GM12865 (cell line): Measurements from ENCODE around the gene CDKN2B.

Experiments
- DNase-seq: peaks from one replicate; pipeline ENCODE4 v3.0.0; 2010; ENCODE audit warnings: low read depth
- H3K4me3 ChIP-seq: 2 replicates; pipeline ENCODE4 v1.5.1; 2011; ENCODE audit warnings: mild to moderate bottlenecking, low read depth, low read length, control low read depth
- TF ChIP-seq, protein P1 (sequence below): IDR thresholded peaks from 2 replicates; pipeline ENCODE4 v1.5.1; 2011; ENCODE audit warnings: low read length, control low read depth, low read depth, inconsistent platforms; ENCODE audit not compliant: insufficient read depth; ENCODE audit errors: missing control alignments

CDKN2B gene

DNA sequence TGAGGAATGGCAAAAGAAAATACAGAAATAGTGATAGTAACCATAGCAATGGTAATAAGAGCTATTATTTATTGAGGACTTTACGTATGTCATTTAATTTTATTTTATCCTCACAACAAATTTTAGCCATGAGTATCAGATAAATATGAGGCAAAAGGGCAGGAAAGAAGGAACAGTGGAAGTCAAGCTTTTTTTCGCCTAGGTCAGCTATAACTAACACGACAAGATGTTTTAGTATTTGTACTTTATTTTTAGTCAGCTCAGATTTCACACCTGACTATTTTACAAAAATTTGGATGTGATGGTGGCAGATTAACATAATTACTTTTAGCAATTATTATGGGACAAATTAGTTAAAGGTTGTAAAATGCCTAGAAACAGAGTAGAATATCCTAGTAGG lies 34.8 kb upstream of the CDKN2B start:
- no peak overlapping the region for H3K4me3 ChIP-seq
- TF ChIP-seq, protein P1, sequence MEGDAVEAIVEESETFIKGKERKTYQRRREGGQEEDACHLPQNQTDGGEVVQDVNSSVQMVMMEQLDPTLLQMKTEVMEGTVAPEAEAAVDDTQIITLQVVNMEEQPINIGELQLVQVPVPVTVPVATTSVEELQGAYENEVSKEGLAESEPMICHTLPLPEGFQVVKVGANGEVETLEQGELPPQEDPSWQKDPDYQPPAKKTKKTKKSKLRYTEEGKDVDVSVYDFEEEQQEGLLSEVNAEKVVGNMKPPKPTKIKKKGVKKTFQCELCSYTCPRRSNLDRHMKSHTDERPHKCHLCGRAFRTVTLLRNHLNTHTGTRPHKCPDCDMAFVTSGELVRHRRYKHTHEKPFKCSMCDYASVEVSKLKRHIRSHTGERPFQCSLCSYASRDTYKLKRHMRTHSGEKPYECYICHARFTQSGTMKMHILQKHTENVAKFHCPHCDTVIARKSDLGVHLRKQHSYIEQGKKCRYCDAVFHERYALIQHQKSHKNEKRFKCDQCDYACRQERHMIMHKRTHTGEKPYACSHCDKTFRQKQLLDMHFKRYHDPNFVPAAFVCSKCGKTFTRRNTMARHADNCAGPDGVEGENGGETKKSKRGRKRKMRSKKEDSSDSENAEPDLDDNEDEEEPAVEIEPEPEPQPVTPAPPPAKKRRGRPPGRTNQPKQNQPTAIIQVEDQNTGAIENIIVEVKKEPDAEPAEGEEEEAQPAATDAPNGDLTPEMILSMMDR = no peak
- no peak for DNase-seq

- TF ChIP-seq, protein P1 = no peak
- no peak overlapping the region for H3K4me3 ChIP-seq
- DNase-seq = no peak
Observed at GRCh38 chr9:22041775-22042174, 32.7 kb upstream of the CDKN2B start.

DNA sequence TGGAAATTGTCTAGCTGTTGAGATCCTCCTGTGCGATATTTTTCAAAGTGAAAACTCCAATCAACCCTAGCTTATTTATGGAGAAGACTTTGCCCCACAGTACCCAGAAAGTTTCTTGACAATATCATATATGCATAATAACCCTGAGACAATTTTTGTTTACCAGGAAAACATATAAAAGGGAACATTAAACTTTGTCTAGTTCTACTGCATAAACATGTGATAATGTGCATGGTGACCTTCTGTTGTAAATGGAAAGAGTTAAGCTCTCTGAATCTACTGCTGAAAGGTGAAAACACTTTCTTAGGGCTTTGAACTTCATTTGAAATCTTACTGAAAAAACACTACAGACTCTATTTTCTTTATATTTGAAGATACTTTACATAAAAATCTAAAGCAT lies 32.2 kb upstream of the CDKN2B start:
- no peak overlapping the region for H3K4me3 ChIP-seq
- DNase-seq = no peak
- TF ChIP-seq, protein P1 = no peak

DNA sequence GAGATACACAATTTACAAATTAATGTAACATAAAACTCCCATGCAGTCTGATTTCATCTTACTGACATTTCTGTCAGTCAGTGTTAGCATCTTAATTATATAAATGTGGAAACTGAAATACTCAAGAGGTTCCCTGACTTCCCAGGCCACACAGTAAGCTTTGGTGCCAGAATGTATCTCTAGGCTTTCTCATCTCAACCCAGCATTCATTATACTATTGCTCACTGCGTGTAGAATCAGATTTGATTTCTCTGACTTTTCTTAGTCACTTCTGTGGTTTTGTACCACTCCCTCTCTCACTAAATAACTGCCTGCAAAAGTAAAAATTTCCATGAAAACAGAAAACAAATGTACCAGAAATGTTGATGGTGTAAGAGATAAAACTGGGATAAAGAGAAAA lies 31.7 kb upstream of the CDKN2B start:
- no peak overlapping the region for H3K4me3 ChIP-seq
- no peak for DNase-seq
- TF ChIP-seq, protein P1 = no peak

- no peak for DNase-seq
- no peak overlapping the region for H3K4me3 ChIP-seq
- TF ChIP-seq, protein P1 = no peak
Observed at GRCh38 chr9:22039258-22039657, 30.2 kb upstream of the CDKN2B start.

DNA sequence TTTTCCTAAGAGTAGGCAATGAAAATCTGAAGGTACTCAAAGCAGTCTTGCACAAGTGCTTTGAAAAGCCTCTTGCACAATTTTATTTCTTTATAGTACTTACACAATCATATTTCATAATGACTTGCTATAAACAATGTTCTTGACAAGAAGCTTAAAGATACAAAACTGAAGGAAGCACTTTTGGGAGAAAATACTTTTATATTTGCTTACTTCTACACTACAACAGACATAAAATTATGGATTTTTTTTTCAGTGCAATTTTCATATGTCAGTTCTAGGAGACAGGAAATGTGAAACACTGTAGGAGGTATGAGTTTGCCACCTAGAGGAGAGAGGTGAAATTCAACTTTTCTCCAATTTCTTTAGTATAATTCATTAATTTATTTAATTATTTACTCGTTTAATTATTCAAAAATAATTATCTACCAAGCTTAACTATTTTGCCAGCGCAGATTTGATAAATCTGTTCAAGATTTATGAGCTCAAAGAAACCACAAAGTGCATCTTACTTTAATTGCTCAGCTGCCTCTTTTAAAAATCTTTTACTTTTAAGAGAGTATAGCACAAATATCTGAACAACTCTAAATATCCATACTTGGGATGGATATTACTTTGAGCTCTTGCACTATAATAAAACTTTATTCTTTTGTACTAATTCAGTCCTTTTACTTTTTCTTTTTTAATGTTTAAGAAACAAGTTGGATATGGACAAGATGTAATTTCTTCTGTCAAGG lies 29.0 kb upstream of the CDKN2B start:
- TF ChIP-seq, protein P1 = peak; percentile 42
- peak; percentile 29 for DNase-seq

More for the DNA sequence above, 29.0 kb upstream of the CDKN2B start:
- H3K4me3 ChIP-seq = no peak overlapping the region
